SK-N-SH (cell line): Measurements from ENCODE around the gene SMARCA4. TPM values are rescaled to one million over a fixed set of nuclear protein-coding genes. Genes with fewer than 3 reads are reported as not detected.

Experiments used
- CTCF ChIA-PET: fragments of 300-600, 350-600 bp; formaldehyde crosslinking; extraction: SDS; loops from one replicate; lab custom pipeline; 2021; lab: Yijun Ruan, JAX
- POLR2A ChIA-PET: fragments of 350-600 bp; sonication (Branson Sonifier 250); formaldehyde crosslinking; extraction: SDS; loops from one replicate; lab custom pipeline; 2020; ENCODE audit warnings: antibody characterized with exemption, inconsistent platforms; lab: Yijun Ruan, JAX
- DNase-seq: peaks from one replicate; pipeline ENCODE4 v3.0.0; 2012
- H2AFZ ChIP-seq: fragments of 200-600 bp; sonication (generic); 2 replicates; pipeline ENCODE4 v1.8.1; 2016; ENCODE audit warnings: antibody characterized with exemption, mild to moderate bottlenecking, low read depth
- H3F3A ChIP-seq: fragments of 200-600 bp; sonication (generic); replicated peaks from 2 replicates; pipeline ENCODE3; 2016; ENCODE audit warnings: antibody characterized with exemption, mild to moderate bottlenecking; ENCODE audit not compliant: insufficient read depth
- H3K27ac ChIP-seq, 2 experiments: fragments of 200-500 bp in 1 of 2; fragments of 200-600 bp in 1 of 2; sonication (Bioruptor generic) in 1 of 2; sonication (generic), shearing (Covaris generic) in 1 of 2; 2 replicates each; pipeline versions ENCODE4 v1.5.1 to v1.6.1; 2014 to 2016; ENCODE audit warnings: low read depth in 2 of 2, inconsistent platforms in 1 of 2, low read length in 1 of 2, mild to moderate bottlenecking in 1 of 2, mixed read lengths in 1 of 2
- H3K27me3 ChIP-seq: fragments of 200-600 bp; sonication (generic), shearing (Covaris generic); 2 replicates; pipeline ENCODE4 v1.6.1; 2016; ENCODE audit warnings: mixed run types; ENCODE audit not compliant: insufficient read depth
- H3K36me3 ChIP-seq, 2 experiments: fragments of 200-500 bp in 1 of 2; fragments of 200-600 bp in 1 of 2; sonication (Bioruptor generic) in 1 of 2; sonication (generic) in 1 of 2; replicated peaks in 1 of 2; 2 replicates each; pipeline versions ENCODE3 to v1.5.1; 2014 to 2016; ENCODE audit warnings: low read length in 1 of 2, mild to moderate bottlenecking in 1 of 2; ENCODE audit not compliant: insufficient read depth in 2 of 2, control insufficient read depth in 1 of 2
- H3K4me1 ChIP-seq, 2 experiments: fragments of 200-500 bp in 1 of 2; fragments of 200-600 bp in 1 of 2; sonication (Bioruptor generic) in 1 of 2; sonication (generic), shearing (Covaris generic) in 1 of 2; 2 replicates each; pipeline versions ENCODE4 v1.5.1 to v1.6.1; 2014 to 2016; ENCODE audit warnings: low read depth in 1 of 2, low read length in 1 of 2, mixed run types in 1 of 2; ENCODE audit not compliant: insufficient read depth in 2 of 2, control insufficient read depth in 1 of 2
- H3K4me2 ChIP-seq: fragments of 200-600 bp; sonication (generic), shearing (Covaris generic); 2 replicates; pipeline ENCODE4 v1.6.1; 2017; ENCODE audit warnings: mixed run types
- H3K4me3 ChIP-seq, 2 experiments: fragments of 200-500 bp in 1 of 2; fragments of 200-600 bp in 1 of 2; sonication (Bioruptor generic) in 1 of 2; sonication (generic), shearing (Covaris generic) in 1 of 2; 2 replicates each; pipeline versions ENCODE4 v1.5.1 to v1.8.1; 2014 to 2016; ENCODE audit warnings: low read depth in 2 of 2, inconsistent platforms in 1 of 2, low read length in 1 of 2, mild to moderate bottlenecking in 1 of 2, mixed read lengths in 1 of 2, moderate library complexity in 1 of 2
- H3K79me2 ChIP-seq: fragments of 200-600 bp; sonication (generic); 2 replicates; pipeline ENCODE4 v1.8.1; 2017; ENCODE audit warnings: mild to moderate bottlenecking; ENCODE audit not compliant: insufficient read depth
- H3K9ac ChIP-seq: fragments of 200-600 bp; sonication (generic); 2 replicates; pipeline ENCODE4 v1.6.1; 2017; ENCODE audit warnings: mixed run types
- H3K9me2 ChIP-seq: fragments of 200-600 bp; sonication (generic); 2 replicates; pipeline ENCODE4 v1.6.1; 2017; ENCODE audit warnings: mixed run types
- H3K9me3 ChIP-seq: fragments of 200-600 bp; sonication (generic); 2 replicates; pipeline ENCODE4 v1.6.1; 2017; ENCODE audit warnings: mixed run types, mild to moderate bottlenecking, moderate library complexity
- H4K20me1 ChIP-seq: fragments of 200-600 bp; sonication (generic); 2 replicates; pipeline ENCODE4 v1.6.1; 2017; ENCODE audit warnings: mild to moderate bottlenecking, mixed run types; ENCODE audit not compliant: insufficient read depth
- CHD2 ChIP-seq: fragments of 150-350 bp; IDR thresholded peaks from 2 replicates; pipeline ENCODE4 v1.6.1; 2018; ENCODE audit warnings: low read length; ENCODE audit not compliant: partially characterized antibody
- ELF1 ChIP-seq: IDR thresholded peaks from 2 replicates; pipeline ENCODE4 v1.4.0; 2012
- EP300 ChIP-seq, 2 experiments: IDR thresholded peaks; 2 replicates each; pipeline versions ENCODE4 v1.4.0 to v1.6.1; 2012; ENCODE audit warnings: borderline replicate concordance in 1 of 2, low read depth in 1 of 2, low read length in 1 of 2
- FOSL2 ChIP-seq: IDR thresholded peaks from 2 replicates; pipeline ENCODE4 v1.4.0; 2012; ENCODE audit warnings: low read depth, mild to moderate bottlenecking, moderate library complexity, borderline replicate concordance
- FOXJ3 ChIP-seq: sonication (generic); formaldehyde crosslinking; IDR thresholded peaks from 2 replicates; pipeline ENCODE4 v1.5.1; 2020; ENCODE audit warnings: mild to moderate bottlenecking, missing genetic modification reagents
- FOXM1 ChIP-seq: IDR thresholded peaks from 2 replicates; pipeline ENCODE4 v1.4.0; 2012; ENCODE audit warnings: low read depth, mild to moderate bottlenecking
- GABPA ChIP-seq: IDR thresholded peaks from 2 replicates; pipeline ENCODE4 v1.4.0; 2012; ENCODE audit warnings: low read depth, mild to moderate bottlenecking
- GATA2 ChIP-seq: sonication (generic); formaldehyde crosslinking; IDR thresholded peaks from 2 replicates; pipeline ENCODE4 v1.5.0; 2020; ENCODE audit warnings: mild to moderate bottlenecking, missing genetic modification reagents
- JUND ChIP-seq: IDR thresholded peaks from 2 replicates; pipeline ENCODE4 v1.4.0; 2012
- MEF2A ChIP-seq: IDR thresholded peaks from 2 replicates; pipeline ENCODE4 v1.4.0; 2012; ENCODE audit warnings: low read depth, borderline replicate concordance
- MXI1 ChIP-seq: IDR thresholded peaks from 2 replicates; pipeline ENCODE4 v1.6.1; 2012; ENCODE audit warnings: mild to moderate bottlenecking, low read depth, low read length, improper control_type of control experiment
- NFIC ChIP-seq: IDR thresholded peaks from 2 replicates; pipeline ENCODE4 v1.4.0; 2012; ENCODE audit warnings: borderline replicate concordance
- PBX3 ChIP-seq: IDR thresholded peaks from 2 replicates; pipeline ENCODE4; 2012
- RCOR1 ChIP-seq: fragments of 150-350 bp; IDR thresholded peaks from 2 replicates; pipeline ENCODE4 v1.6.1; 2017; ENCODE audit warnings: antibody characterized with exemption, low read length
- REST ChIP-seq: IDR thresholded peaks from 2 replicates; pipeline ENCODE4 v1.6.1; 2012; ENCODE audit warnings: mild to moderate bottlenecking, low read depth, low read length, moderate library complexity
- SIN3A ChIP-seq: IDR thresholded peaks from 2 replicates; pipeline ENCODE4 v1.6.1; 2012; ENCODE audit warnings: low read depth, mild to moderate bottlenecking, low read length, moderate library complexity, borderline replicate concordance
- SMC3 ChIP-seq: IDR thresholded peaks from 2 replicates; pipeline ENCODE4 v1.6.1; 2012; ENCODE audit warnings: low read depth, low read length, improper control_type of control experiment
- TCF12 ChIP-seq: IDR thresholded peaks from 2 replicates; pipeline ENCODE4 v1.4.0; 2012
- USF1 ChIP-seq: IDR thresholded peaks from 2 replicates; pipeline ENCODE4 v1.4.0; 2012; ENCODE audit warnings: low read depth, borderline replicate concordance
- ZBTB33 ChIP-seq: IDR thresholded peaks from 2 replicates; pipeline ENCODE4 v1.4.0; 2012; ENCODE audit warnings: low read depth, borderline replicate concordance
- WGBS: methylation state at CpG from one replicate; pipeline ENCODE4 v1.1.6; 2017; ENCODE audit warnings: low lambda C conversion rate; 5-methylcytosine and 5-hydroxymethylcytosine counted together
- polyA plus RNA-seq, 3 experiments: library from polyadenylated mRNA; depleted of rRNA; stranded (reverse); fragments of >200 nt; gene quantifications; 2 replicates each; pipeline ENCODE4 v1.2.3, GENCODE V29; 2012

SMARCA4 gene
- polyA plus RNA-seq, 1 of the 3 experiments (the other 2 are of a cell fraction) = 90.7 TPM

- ChIA-PET POLR2A (no interaction called here), CTCF (no interaction called here)
- H3K4me2 ChIP-seq = no peak overlapping the region
- H3K36me3 ChIP-seq = peaks cover 3 to 49% of the 10 kb centered on the region in 2 experiments
- DNase-seq = no peak
- no peak for TF ChIP-seq FOSL2
- TF ChIP-seq CHD2 = no peak
- TF ChIP-seq ELF1 = no peak
- TF ChIP-seq GABPA = no peak
- TF ChIP-seq JUND = no peak
- TF ChIP-seq MEF2A = no peak
- no peak for TF ChIP-seq SMC3
- TF ChIP-seq MXI1 = no peak
- TF ChIP-seq NFIC = no peak
- TF ChIP-seq FOXJ3 (CRISPR knock-in tag) = no peak
- no peak for TF ChIP-seq USF1
- TF ChIP-seq PBX3 = no peak
- TF ChIP-seq ZBTB33 = no peak
- no peak for TF ChIP-seq EP300 (IDR thresholded peaks at IDR 0.05; ENCODE audit: borderline replicate concordance in 1 of 2, low read depth in 1 of 2, low read length in 1 of 2)
- no peak for TF ChIP-seq GATA2
- TF ChIP-seq FOXM1 = no peak
- no peak for TF ChIP-seq TCF12
- no peak for TF ChIP-seq SIN3A
- no peak for TF ChIP-seq REST
- TF ChIP-seq RCOR1 = no peak
- no peaks in the 10 kb centered on the region for H3K27me3 ChIP-seq
- H3F3A ChIP-seq = peaks cover 4% of the 10 kb centered on the region
- H3K79me2 ChIP-seq = no peaks in the 10 kb centered on the region
- WGBS = 96% methylated on average over 21 of the region's 34 CpGs
- no peak overlapping the region for H2AFZ ChIP-seq
- no peaks in the 10 kb centered on the region for H3K9me2 ChIP-seq
- H3K27ac ChIP-seq = no peak overlapping the region
- H3K4me1 ChIP-seq = no peaks in the 10 kb centered on the region
- H4K20me1 ChIP-seq = no peaks in the 10 kb centered on the region
- H3K9me3 ChIP-seq = no peaks in the 10 kb centered on the region
- no peak overlapping the region for H3K4me3 ChIP-seq
- H3K9ac ChIP-seq = no peak overlapping the region
These were observed 97.6 kb downstream of the SMARCA4 start for GRCh38 chr19:11058246-11059030.
